ENCODE results near the gene GRIN2A. TPM values are rescaled to one million over a fixed set of nuclear protein-coding genes. Genes with fewer than 3 reads are reported as not detected.

GRIN2A gene
- total RNA-seq, 1 donor from 2014 or later = not detected

GRCh38 chr16:10081201-10081940, 100.9 kb downstream of the GRIN2A start:
- no peak for DNase-seq (ENCODE audit: extremely low spot score, unreplicated experiment)
- no peak overlapping the region for H3K27ac Mint-ChIP-seq (ENCODE audit: unreplicated experiment)
- no peaks in the 10 kb centered on the region for H3K27me3 Mint-ChIP-seq (ENCODE audit: unreplicated experiment)
- no peaks in the 10 kb centered on the region for H3K36me3 Mint-ChIP-seq (ENCODE audit: unreplicated experiment)
- H3K9me3 Mint-ChIP-seq (ENCODE audit: unreplicated experiment) = peaks cover 14% of the 10 kb centered on the region
- TF ChIP-seq CTCF (IDR thresholded peaks at IDR 0.05) = no peak
- no peak overlapping the region for H3K4me3 Mint-ChIP-seq (ENCODE audit: unreplicated experiment)
- no peaks in the 10 kb centered on the region for H3K4me1 Mint-ChIP-seq (ENCODE audit: unreplicated experiment)

GRCh38 chr16:10080051-10080772, 102.0 kb downstream of the GRIN2A start:
- H3K4me1 Mint-ChIP-seq (ENCODE audit: unreplicated experiment) = no peaks in the 10 kb centered on the region
- no peak overlapping the region for H3K4me3 Mint-ChIP-seq (ENCODE audit: unreplicated experiment)

GRCh38 chr16:10078541-10078949, 103.7 kb downstream of the GRIN2A start:
- H3K4me3 Mint-ChIP-seq (ENCODE audit: unreplicated experiment) = no peak overlapping the region
- no peak for TF ChIP-seq CTCF (IDR thresholded peaks at IDR 0.05)
- DNase-seq (ENCODE audit: extremely low spot score, unreplicated experiment) = no peak
- no peaks in the 10 kb centered on the region for H3K36me3 Mint-ChIP-seq (ENCODE audit: unreplicated experiment)
- H3K9me3 Mint-ChIP-seq (ENCODE audit: unreplicated experiment) = peaks cover 14% of the 10 kb centered on the region
- no peak overlapping the region for H3K27ac Mint-ChIP-seq (ENCODE audit: unreplicated experiment)
- H3K4me1 Mint-ChIP-seq (ENCODE audit: unreplicated experiment) = no peaks in the 10 kb centered on the region
- no peaks in the 10 kb centered on the region for H3K27me3 Mint-ChIP-seq (ENCODE audit: unreplicated experiment)

More at GRCh38 chr16:10080051-10080772, 102.0 kb downstream of the GRIN2A start:
- Mint-ChIP-seq H3K9me3 (ENCODE audit: unreplicated experiment) (peaks cover 14% of the 10 kb centered on the region), H3K36me3 (ENCODE audit: unreplicated experiment) (no peaks in the 10 kb centered on the region), H3K27me3 (ENCODE audit: unreplicated experiment) (no peaks in the 10 kb centered on the region), H3K27ac (ENCODE audit: unreplicated experiment) (no peak overlapping the region)
- TF ChIP-seq CTCF (IDR thresholded peaks at IDR 0.05) = no peak
- DNase-seq (ENCODE audit: extremely low spot score, unreplicated experiment) = no peak

GRCh38 chr16:10077861-10078260, 104.4 kb downstream of the GRIN2A start:
- H3K4me3 Mint-ChIP-seq (ENCODE audit: unreplicated experiment) = no peak overlapping the region
- TF ChIP-seq CTCF (IDR thresholded peaks at IDR 0.05) = no peak
- DNase-seq (ENCODE audit: extremely low spot score, unreplicated experiment) = no peak
- H3K9me3 Mint-ChIP-seq (ENCODE audit: unreplicated experiment) = peaks cover 14% of the 10 kb centered on the region
- no peaks in the 10 kb centered on the region for H3K4me1 Mint-ChIP-seq (ENCODE audit: unreplicated experiment)
- no peak overlapping the region for H3K27ac Mint-ChIP-seq (ENCODE audit: unreplicated experiment)
- H3K27me3 Mint-ChIP-seq (ENCODE audit: unreplicated experiment) = no peaks in the 10 kb centered on the region
- H3K36me3 Mint-ChIP-seq (ENCODE audit: unreplicated experiment) = no peaks in the 10 kb centered on the region

GRCh38 chr16:10076037-10076436, 106.2 kb downstream of the GRIN2A start:
- no peak overlapping the region for H3K27ac Mint-ChIP-seq (ENCODE audit: unreplicated experiment)
- peaks cover 7% of the 10 kb centered on the region for H3K9me3 Mint-ChIP-seq (ENCODE audit: unreplicated experiment)
- no peaks in the 10 kb centered on the region for H3K4me1 Mint-ChIP-seq (ENCODE audit: unreplicated experiment)
- no peak for TF ChIP-seq CTCF (IDR thresholded peaks at IDR 0.05)
- no peak for DNase-seq (ENCODE audit: extremely low spot score, unreplicated experiment)
- no peaks in the 10 kb centered on the region for H3K36me3 Mint-ChIP-seq (ENCODE audit: unreplicated experiment)
- H3K27me3 Mint-ChIP-seq (ENCODE audit: unreplicated experiment) = no peaks in the 10 kb centered on the region
- no peak overlapping the region for H3K4me3 Mint-ChIP-seq (ENCODE audit: unreplicated experiment)
